ENCODE measurements around the gene DNM1.
"Not testable (repeated sequence)": the region's sequence is repeated elsewhere in the genome, so short reads cannot be mapped to it uniquely, and the experiment has no call there.

The DNM1 gene

DNA sequence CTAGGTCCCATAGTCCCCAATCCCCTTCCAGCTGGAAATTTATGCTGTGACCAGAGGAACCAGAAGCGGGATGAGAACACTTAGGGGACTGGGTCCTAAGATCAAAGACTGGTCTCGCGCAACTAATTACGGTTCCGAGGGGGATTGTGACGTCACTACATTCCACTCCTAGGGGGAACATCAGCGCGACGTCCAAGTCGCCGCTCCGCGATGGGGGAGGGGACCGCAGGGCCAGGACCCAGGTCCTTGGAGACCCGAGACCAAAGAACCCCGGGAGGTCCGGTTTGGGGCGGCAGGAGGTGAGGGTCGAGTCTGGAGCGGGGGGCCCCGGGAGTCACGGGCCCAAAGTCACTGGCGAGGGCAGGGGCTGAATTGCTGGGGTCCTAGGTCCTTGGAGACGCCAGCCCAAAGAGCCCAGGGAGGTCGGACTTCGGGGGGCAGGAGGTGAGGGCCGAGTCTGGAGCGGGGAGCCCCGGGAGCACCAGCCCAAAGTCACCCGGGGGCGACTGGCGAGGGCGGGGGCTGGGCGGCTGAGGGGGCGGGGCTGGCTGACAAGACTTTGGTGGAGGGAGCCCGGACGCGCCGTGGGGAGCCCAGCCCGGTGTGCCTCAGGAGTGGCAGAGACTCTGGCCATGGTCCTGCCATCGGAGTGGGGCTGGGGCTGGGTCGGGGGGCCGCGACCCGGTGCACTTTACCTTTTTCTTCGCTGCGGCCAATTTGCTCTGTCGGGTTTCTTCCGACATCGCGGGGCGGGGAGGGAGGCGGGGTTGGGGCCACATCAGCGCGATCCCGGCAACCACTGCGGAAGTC is 72.2 kb downstream of the DNM1 start, which contains the start of gene GOLGA2:
GOLGA2 (minus strand) TSS at position 810 of the 810 bp plus-strand sequence; CDS start at position 779, 31 bp downstream.
- H3K4me3 ChIP-seq (ENCODE audit: low read depth, low read length) = peak within 1 kb of the TSS; percentile 92
- TF ChIP-seq, protein P1, sequence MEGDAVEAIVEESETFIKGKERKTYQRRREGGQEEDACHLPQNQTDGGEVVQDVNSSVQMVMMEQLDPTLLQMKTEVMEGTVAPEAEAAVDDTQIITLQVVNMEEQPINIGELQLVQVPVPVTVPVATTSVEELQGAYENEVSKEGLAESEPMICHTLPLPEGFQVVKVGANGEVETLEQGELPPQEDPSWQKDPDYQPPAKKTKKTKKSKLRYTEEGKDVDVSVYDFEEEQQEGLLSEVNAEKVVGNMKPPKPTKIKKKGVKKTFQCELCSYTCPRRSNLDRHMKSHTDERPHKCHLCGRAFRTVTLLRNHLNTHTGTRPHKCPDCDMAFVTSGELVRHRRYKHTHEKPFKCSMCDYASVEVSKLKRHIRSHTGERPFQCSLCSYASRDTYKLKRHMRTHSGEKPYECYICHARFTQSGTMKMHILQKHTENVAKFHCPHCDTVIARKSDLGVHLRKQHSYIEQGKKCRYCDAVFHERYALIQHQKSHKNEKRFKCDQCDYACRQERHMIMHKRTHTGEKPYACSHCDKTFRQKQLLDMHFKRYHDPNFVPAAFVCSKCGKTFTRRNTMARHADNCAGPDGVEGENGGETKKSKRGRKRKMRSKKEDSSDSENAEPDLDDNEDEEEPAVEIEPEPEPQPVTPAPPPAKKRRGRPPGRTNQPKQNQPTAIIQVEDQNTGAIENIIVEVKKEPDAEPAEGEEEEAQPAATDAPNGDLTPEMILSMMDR (IDR thresholded peaks at IDR 0.05; ENCODE audit: borderline replicate concordance, insufficient read depth, low read depth, low read length) = no peak

DNA sequence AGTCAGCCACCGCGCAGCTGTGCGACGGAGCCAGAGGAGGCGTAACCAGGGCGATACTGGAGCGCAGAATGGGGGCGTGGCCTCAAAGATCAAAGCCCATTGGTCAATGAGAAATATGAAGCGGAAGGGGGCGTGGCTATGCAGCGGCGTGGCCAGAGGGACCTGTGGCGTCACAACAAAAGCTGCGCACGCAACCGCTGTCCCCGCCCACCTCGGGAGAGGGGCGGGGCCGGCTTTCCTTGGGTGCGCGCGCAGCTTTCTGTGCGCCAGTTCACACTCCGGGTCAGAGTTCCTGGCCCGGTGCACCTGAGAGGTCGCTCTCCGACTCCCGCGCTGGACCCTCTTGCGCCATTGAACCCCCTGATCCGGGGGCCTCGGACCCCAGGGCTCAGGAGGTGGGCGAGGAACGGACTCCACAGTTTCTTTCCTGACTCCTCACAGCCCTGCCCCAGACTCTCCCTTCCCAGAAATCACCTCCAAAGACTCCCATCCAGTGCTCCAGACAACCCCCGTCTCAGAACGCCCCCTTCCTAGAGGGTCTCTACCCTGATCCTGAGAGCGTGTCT is 72.9 kb downstream of the DNM1 start, which contains the start of gene SWI5:
SWI5 (plus strand) TSS at position 269 of the 566 bp plus-strand sequence.
- TF ChIP-seq, protein P1 (IDR thresholded peaks at IDR 0.05; ENCODE audit: borderline replicate concordance, insufficient read depth, low read depth, low read length) = no peak
- peak within 1 kb of the TSS; percentile 92 for H3K4me3 ChIP-seq (ENCODE audit: low read depth, low read length)

DNA sequence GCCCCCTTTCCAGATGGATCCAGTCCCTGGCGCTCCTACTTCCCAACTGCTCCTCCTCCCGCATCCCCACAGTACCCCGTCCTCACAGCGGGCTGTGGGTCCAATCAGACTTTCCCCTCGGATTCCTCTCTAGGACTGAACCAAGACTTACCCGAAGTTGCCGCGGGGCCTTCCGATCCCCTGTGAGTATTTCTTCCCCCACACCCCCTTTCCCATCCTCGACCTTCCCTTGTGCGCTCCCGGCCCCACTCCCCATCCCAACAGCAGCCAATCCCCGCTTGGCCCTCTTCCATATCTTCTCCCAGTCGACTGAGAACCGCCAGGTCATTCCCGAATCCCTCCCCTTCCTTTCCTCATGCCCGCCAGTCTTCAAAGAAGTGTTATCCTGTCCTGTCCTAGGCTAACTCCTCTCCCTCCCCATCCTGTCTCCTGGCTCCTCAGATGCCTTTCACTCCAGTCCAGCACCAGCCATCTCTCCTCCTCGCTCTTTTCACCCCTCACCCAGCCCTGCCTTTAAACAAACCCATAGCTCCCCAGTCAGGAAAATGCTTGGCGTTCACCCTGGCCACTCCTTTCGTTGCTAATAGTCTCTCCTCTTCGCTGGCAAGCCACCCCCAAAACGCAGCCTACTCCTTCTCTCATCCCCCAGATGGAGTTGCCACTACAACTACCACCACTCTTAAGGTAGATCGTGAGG is 73.5 kb downstream of the DNM1 start:
- H3K4me3 ChIP-seq (ENCODE audit: low read depth, low read length) = peak overlapping the region; percentile 71

GRCh38 chr9:128279088-128280073 is 76.2 kb downstream of the DNM1 start:
- H3K4me3 ChIP-seq (ENCODE audit: low read depth, low read length) = not testable (repeated sequence)

More for the DNA sequence above, 73.5 kb downstream of the DNM1 start:
- TF ChIP-seq, protein P1 (IDR thresholded peaks at IDR 0.05; ENCODE audit: borderline replicate concordance, insufficient read depth, low read depth, low read length) = no peak

DNA sequence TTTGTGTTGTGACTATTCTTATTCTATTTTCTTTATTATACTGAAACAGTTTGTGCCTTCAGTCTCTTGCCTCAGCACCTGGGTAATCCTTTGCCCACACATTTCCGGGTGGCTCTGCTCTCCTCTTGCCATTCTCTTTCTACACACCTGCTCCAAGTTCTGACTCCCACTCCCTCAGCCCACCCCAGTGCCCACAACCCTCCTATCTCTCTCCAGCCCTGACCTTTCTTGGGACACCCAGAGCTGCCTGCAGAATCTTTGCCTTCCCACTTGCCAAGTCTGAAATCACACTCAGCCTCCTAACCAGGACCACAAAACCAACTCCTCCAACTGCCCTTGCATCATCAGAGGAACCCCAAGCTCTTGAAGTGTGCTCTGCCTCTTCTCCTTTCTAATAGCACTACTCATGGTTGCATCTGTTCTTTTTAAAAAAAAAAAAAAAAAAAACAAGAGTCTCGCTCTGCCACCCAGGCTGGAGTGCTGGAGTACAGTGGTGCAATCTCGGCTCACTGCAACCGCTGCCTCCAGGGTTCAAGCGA is 77.0 kb downstream of the DNM1 start:
- TF ChIP-seq, protein P1 (IDR thresholded peaks at IDR 0.05; ENCODE audit: borderline replicate concordance, insufficient read depth, low read depth, low read length) = no peak
- no peak overlapping the region for H3K4me3 ChIP-seq (ENCODE audit: low read depth, low read length)

GRCh38 chr9:128282500-128282899 is 79.3 kb downstream of the DNM1 start:
- TF ChIP-seq, protein P1 (IDR thresholded peaks at IDR 0.05; ENCODE audit: borderline replicate concordance, insufficient read depth, low read depth, low read length) = no peak

More at GRCh38 chr9:128282500-128282899, 79.3 kb downstream of the DNM1 start:
- no peak overlapping the region for H3K4me3 ChIP-seq (ENCODE audit: low read depth, low read length)
